SK-N-MC (cell line): ENCODE data around the gene DECR2.
A peak's percentile ranks its signal among the peaks of the same experiment; 100 is the strongest.
"Not testable (repeated sequence)": the region's sequence is repeated elsewhere in the genome, so short reads cannot be mapped to it uniquely, and the experiment has no call there.

ENCODE experiments used
- DNase-seq: peaks from one replicate; pipeline ENCODE4 v3.0.0-alpha.2; 2011; ENCODE audit warnings: low read depth, low spot score
- H3K27ac ChIP-seq: fragments of 200-600 bp; sonication (generic); 2 replicates; pipeline ENCODE4 v1.5.1; 2016; ENCODE audit warnings: mixed run types
- H3K36me3 ChIP-seq: fragments of 200-600 bp; sonication (generic); 2 replicates; pipeline ENCODE4 v1.6.1; 2017; ENCODE audit warnings: antibody characterized with exemption, low read length, mixed read lengths; ENCODE audit not compliant: insufficient read depth
- H3K4me3 ChIP-seq: fragments of 200-600 bp; sonication (generic); 2 replicates; pipeline ENCODE4 v1.5.1; 2016
- H3K9ac ChIP-seq: fragments of 200-600 bp; sonication (generic); 2 replicates; pipeline ENCODE4 v1.8.0; 2017; ENCODE audit warnings: mixed run types, mixed read lengths; ENCODE audit not compliant: insufficient read length
- H3K9me3 ChIP-seq: fragments of 200-600 bp; sonication (generic); 2 replicates; pipeline ENCODE4 v1.6.1; 2017; ENCODE audit warnings: low read depth, mild to moderate bottlenecking, antibody characterized with exemption, low read length, moderate library complexity, mixed read lengths
- EZH2 ChIP-seq: fragments of 200-600 bp; sonication (generic); IDR thresholded peaks from one replicate; pipeline ENCODE4 v1.6.1; 2017; ENCODE audit warnings: antibody characterized with exemption
- FOXP2 ChIP-seq: optimal IDR thresholded peaks from 2 replicates; pipeline ENCODE3; 2011; ENCODE audit warnings: mild to moderate bottlenecking, moderate library complexity; ENCODE audit not compliant: insufficient read depth; ENCODE audit errors: extremely low read length, control extremely low read depth
- POLR2AphosphoS5 ChIP-seq: IDR thresholded peaks from 2 replicates; pipeline ENCODE4 v1.6.1; 2012; ENCODE audit warnings: mild to moderate bottlenecking, low read depth, low read length, borderline replicate concordance

The DECR2 gene

GRCh38 chr16:400061-400591 lies 1.6 kb upstream of the DECR2 start:
- TF ChIP-seq FOXP2 (no peak), EZH2 (no peak), POLR2AphosphoS5 (no peak)
- Histone ChIP-seq H3K9ac (no peak overlapping the region), H3K4me3 (peak overlapping the region; percentile 94), H3K9me3 (no peaks in the 10 kb centered on the region), H3K27ac (peak overlapping the region; percentile 74), H3K36me3 (peaks cover 25% of the 10 kb centered on the region)
- no peak for DNase-seq

- Histone ChIP-seq H3K36me3 (peaks cover 5% of the 10 kb centered on the region), H3K9me3 (no peaks in the 10 kb centered on the region), H3K9ac (no peak overlapping the region), H3K4me3 (no peak overlapping the region), H3K27ac (peak overlapping the region; percentile 13; the same call in 1 of the 2 replicates)
- DNase-seq = no peak
- TF ChIP-seq EZH2 = no peak
- TF ChIP-seq POLR2AphosphoS5 = no peak
- no peak for TF ChIP-seq FOXP2
These were observed 3.3 kb downstream of the DECR2 start for GRCh38 chr16:404971-405486.

- Histone ChIP-seq H3K9ac (no peak overlapping the region), H3K9me3 (no peaks in the 10 kb centered on the region), H3K36me3 (no peaks in the 10 kb centered on the region; the same call in 1 of the 2 replicates), H3K4me3 (no peak overlapping the region), H3K27ac (0 out of 2 replicates have a peak overlapping the region, but pooled peaks have one; percentile 13)
- TF ChIP-seq EZH2 = no peak
- TF ChIP-seq POLR2AphosphoS5 = no peak
- TF ChIP-seq FOXP2 = no peak
- no peak for DNase-seq
These were observed 4.1 kb downstream of the DECR2 start for GRCh38 chr16:405548-406506.

- TF ChIP-seq FOXP2 (no peak), POLR2AphosphoS5 (no peak), EZH2 (no peak)
- Histone ChIP-seq H3K36me3 (no peaks in the 10 kb centered on the region; the same call in 1 of the 2 replicates), H3K9ac (no peak overlapping the region), H3K27ac (no peak overlapping the region), H3K9me3 (no peaks in the 10 kb centered on the region), H3K4me3 (no peak overlapping the region)
- no peak for DNase-seq
These were observed 5.6 kb downstream of the DECR2 start for GRCh38 chr16:407253-407652.

GRCh38 chr16:410516-411178 lies 9.0 kb downstream of the DECR2 start:
- Histone ChIP-seq H3K36me3 (no peaks in the 10 kb centered on the region; the same call in 1 of the 2 replicates), H3K4me3 (no peak overlapping the region), H3K9me3 (no peaks in the 10 kb centered on the region), H3K9ac (no peak overlapping the region), H3K27ac (no peak overlapping the region)
- no peak for DNase-seq
- TF ChIP-seq EZH2 = no peak
- no peak for TF ChIP-seq FOXP2
- TF ChIP-seq POLR2AphosphoS5 = no peak

GRCh38 chr16:411576-412265 lies 10.0 kb downstream of the DECR2 start:
- no peak overlapping the region for H3K4me3 ChIP-seq
- no peak for TF ChIP-seq EZH2
- TF ChIP-seq FOXP2 = no peak
- TF ChIP-seq POLR2AphosphoS5 = no peak
- no peak for DNase-seq
- no peak overlapping the region for H3K9ac ChIP-seq
- H3K27ac ChIP-seq = no peak overlapping the region
- H3K9me3 ChIP-seq = no peaks in the 10 kb centered on the region
- no peaks in the 10 kb centered on the region; the same call in 1 of the 2 replicates for H3K36me3 ChIP-seq

GRCh38 chr16:414395-415169 lies 12.9 kb downstream of the DECR2 start:
- Histone ChIP-seq H3K9me3 (no peaks in the 10 kb centered on the region), H3K4me3 (no peak overlapping the region), H3K36me3 (no peaks in the 10 kb centered on the region; the same call in 1 of the 2 replicates), H3K9ac (no peak overlapping the region), H3K27ac (no peak overlapping the region)
- DNase-seq = no peak
- TF ChIP-seq EZH2 (no peak), POLR2AphosphoS5 (no peak), FOXP2 (no peak)

- not testable (repeated sequence) for H3K27ac ChIP-seq
These were observed 13.4 kb downstream of the DECR2 start for GRCh38 chr16:415170-415498.

GRCh38 chr16:422179-422578 lies 20.5 kb downstream of the DECR2 start:
- not testable (repeated sequence) for H3K4me3 ChIP-seq, H3K36me3 ChIP-seq, DNase-seq, H3K9me3 ChIP-seq, H3K27ac ChIP-seq, H3K9ac ChIP-seq

More at GRCh38 chr16:415170-415498, 13.4 kb downstream of the DECR2 start:
- H3K4me3 ChIP-seq, H3K36me3 ChIP-seq, H3K9ac ChIP-seq, H3K9me3 ChIP-seq, DNase-seq: not testable (repeated sequence)
